HG03039 (cell line): ENCODE data around the gene PLCH1.

ENCODE experiments used
- ATAC-seq: cut with Tn5 transposase; IDR thresholded peaks from one replicate; pipeline ENCODE4 v1.9.1; 2021; ENCODE audit warnings: mild to moderate bottlenecking, moderate library complexity; ENCODE audit not compliant: unreplicated experiment

The PLCH1 gene

DNA sequence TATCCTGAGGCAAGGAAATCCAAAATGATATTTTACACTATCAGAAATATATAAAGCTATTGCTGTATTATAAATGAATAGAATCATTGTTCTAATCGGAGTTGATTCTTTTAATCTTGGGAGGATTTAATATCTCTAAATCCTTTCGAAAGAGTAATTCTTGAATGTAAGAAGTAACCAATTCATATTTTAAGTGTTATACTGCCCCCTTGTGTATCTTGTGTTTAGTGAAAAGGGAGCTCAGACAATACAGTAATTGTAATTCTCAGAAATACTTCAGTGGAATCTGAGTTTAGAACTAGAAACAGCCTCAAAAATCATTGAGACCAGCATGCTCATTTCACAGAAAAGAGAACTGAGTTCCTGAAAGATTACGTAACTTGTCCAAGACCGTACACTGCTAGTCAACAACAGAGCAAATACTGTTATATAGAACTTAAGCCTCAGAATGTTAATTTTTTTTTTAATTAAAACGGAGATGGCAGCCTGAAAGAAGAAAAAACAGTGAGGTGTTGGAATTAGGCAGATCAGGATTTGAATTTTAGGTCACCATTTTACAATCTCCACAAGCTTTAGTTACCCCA is 42.9 kb downstream of the PLCH1 start:
- no peak for ATAC-seq

- no peak for ATAC-seq
These were observed 47.3 kb downstream of the PLCH1 start for GRCh38 chr3:155697542-155697941.

DNA sequence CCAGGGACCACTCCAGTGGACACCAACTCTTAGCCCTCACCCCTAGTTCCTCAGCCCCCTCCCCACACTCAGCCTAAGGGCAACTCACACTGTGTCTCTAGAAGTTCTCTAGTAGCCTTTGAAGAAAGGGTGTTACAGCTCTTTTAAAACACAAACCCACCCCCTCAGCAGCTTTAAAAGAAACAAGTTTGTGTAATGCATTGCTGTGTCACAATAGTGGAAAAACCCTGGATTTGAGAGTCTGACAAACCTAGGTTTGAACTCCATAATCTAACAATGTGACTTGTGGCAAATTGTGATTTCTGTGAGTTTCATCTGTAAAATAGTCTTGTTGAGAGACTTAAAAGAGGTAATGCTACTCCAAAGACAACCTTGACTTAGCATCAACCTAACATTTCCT is 54.0 kb downstream of the PLCH1 start:
- ATAC-seq = no peak

DNA sequence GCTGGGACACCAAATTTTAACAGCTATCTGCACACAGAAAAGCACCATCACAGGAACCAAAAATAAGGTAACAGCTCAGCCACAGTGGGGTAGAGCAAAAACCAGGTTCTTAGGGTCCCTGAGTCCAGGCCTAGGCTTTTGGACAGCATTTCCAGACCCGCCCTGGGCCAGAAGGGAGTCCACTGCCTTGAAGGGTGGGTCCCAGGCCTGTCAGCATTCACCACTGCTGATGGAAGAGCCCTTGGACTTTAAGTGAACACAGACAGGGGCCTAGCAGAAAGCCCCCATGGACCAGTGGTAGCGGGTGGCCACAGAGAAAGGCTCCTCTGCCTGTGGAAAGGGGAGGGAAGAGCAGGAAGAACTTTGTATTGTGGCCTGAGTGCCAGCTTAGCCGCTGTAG is 56.4 kb downstream of the PLCH1 start:
- no peak for ATAC-seq

DNA sequence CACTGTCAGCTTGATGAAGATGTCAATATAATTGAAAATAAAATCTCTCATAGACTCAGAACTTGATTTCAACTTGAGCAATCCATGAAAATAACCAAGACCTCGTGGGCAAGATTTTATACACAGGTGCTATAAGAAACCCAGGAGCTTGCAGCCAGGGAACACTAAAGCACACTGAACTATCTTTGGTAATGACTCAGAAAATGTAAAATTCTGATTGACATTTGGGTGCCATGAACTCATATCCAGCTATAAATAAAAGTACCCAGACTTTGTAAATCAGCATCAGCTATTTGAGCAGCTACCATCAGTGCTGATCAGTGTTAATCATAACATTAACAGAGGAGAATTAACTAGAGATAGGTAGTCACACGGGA is 61.5 kb downstream of the PLCH1 start:
- no peak for ATAC-seq

DNA sequence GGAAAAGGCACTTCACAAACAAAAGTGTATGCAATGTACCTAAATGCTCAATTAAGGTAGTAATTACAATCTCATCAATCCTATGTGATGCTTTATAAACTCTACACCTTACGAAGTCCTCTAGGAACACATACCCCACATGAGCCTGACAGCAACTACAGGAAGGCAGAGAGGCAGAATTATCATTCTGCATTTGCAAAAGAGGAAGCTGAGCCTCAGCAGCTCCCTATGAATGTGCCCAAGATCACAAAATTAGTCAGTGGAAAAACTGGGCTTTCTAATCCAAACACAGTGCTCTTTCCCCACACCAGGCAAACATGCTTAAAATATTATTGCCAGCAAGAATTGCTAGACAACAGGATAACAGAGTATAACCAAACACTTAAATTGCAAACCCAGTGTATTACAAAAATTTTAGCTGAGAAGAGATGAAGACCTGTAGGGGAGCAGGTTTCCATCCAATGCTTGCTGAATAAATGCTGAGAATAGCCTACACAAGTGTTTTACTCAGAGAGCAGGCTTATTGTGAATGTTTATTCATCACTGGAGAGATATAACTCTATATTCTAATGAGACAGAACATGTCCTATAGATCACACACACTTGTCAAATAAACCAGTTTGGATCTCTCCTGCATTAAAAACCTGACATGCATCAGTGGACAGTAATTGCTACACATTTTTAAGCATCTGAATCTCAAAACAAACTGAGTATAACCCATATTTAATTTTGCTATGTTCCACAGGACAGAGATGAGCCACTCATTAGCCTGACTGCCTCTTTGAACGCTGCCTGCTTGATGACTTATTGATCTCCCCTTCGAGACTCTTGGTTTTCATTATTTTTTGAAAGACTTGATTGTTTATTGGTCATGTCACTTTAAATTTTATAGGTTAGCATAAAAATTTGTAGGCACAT is 62.2 kb downstream of the PLCH1 start:
- no peak for ATAC-seq

DNA sequence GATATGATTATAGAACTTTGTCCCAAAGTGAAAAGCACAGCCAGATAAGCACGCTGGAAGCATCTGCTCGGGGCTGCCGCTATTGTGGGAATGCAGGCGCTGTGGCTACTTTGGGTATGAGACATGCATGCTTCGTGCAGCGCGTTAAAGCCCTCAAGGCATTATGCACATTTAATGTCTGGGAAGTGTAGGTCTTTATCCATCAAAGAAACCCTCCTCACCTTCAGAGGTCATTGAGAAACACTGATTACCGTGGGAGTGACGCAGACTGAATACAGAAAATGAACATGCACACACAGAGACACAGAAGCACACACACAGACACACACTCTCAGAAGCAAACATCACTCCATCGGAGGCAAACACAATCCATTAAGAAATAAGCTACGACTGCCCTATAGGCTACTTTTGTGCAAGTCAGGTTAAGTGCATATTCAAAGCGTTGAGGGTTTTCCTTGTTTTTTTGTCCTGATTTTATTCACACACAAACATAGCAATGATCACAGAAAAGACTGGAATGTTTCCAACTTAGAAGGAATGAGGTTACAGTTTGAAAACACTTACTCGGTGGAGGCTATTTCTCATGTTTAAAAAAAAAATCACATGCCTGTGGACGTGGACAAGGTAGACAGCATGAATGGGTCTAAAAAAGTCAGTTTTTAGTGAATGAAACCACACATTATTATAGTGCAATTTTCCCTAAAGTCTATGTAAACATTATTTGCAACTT is 68.5 kb downstream of the PLCH1 start:
- ATAC-seq = no peak

DNA sequence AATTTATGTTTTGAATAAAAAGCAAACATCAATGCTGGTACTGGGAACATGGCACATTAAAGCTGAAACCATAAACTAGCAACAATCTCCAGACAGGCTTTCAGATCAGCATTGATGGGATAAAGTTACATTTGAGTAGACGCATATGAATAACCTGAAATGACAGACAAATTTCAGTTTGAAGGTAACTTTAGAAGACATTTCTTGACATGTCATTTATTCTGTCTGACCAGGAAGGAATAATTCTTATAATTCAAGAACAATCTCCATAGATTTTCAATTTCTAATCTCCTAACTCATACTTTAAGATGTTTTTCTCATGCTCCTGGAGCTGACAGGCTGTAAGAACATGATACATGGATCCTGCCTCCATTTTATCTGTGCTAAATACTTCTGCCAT is 69.8 kb downstream of the PLCH1 start:
- no peak for ATAC-seq

DNA sequence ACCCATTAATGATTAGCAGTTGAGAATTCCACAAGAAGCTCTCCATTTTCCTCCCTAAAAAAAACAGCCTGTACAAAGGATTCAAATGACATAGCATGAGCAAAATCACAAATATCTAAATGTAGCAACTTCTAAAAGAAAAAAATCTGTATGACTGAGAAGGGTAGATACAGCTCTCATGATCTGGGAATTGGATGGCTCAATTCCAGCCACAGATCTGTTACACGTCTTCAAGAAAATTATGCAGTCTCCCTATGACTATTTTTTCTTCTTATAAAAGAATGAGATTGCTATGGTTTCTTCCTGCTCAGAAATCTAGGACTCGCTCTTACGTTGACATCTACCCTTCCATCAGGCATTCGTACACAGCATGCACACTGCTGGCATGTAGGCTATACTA is 71.5 kb downstream of the PLCH1 start:
- no peak for ATAC-seq

DNA sequence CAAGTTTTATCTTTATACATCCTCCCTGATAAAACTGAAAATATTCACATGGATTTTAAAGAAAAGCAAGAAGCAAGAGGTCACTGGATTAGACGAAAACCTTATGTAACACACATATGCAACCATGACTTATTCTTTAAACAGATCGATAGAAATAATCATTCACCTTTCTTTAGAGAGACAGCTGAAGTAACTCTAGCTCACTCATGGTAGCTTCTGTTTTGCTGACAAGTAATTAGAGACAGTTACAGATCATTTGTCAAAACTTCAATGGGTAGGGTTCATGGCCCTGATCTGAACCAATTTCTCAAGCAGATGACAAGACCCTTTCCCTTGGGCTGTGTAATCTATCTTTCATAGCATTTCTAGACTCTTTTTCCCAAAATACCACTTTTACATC is 74.5 kb downstream of the PLCH1 start:
- ATAC-seq = no peak

GRCh38 chr3:155667988-155668387 is 76.9 kb downstream of the PLCH1 start:
- no peak for ATAC-seq

DNA sequence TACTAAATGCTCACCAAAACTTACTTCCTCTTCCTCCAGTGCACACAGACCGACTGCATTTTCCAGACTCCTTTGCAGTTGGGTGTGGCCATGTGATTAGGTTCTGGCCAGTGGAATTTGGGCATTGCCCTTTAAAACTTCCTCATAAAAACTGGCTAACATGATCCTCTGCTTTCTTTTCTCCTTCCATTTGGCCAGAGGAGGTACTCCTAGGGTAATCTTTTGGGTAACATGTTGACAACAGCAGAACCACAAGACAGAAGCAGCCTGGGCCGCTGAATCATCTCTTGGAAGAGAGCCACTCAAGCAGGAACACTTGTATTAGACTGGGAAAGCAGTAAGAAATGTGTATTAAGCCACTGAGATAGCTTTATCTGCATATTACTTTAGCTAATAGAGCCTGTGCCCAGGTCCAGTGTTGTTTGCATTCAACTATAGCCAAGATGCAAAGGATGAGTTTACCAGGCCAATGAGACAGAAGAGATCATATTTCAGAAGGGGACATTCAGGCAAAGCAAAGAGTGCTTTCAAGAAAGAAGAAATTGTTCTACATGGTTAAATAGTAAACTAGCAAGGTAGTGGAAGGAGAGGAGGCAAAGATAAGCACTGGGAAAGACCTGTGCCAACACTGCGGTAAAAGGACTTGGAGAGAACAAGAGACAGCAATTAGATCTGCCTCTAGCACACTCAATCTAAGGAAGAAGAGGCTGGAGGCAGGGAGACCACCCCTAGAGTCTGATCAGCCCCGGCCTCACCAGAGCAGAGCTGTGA is 79.8 kb downstream of the PLCH1 start:
- no peak for ATAC-seq

GRCh38 chr3:155663467-155664212 is 81.2 kb downstream of the PLCH1 start:
- no peak for ATAC-seq

- no peak for ATAC-seq
These were observed 83.1 kb downstream of the PLCH1 start for GRCh38 chr3:155661760-155662159.

DNA sequence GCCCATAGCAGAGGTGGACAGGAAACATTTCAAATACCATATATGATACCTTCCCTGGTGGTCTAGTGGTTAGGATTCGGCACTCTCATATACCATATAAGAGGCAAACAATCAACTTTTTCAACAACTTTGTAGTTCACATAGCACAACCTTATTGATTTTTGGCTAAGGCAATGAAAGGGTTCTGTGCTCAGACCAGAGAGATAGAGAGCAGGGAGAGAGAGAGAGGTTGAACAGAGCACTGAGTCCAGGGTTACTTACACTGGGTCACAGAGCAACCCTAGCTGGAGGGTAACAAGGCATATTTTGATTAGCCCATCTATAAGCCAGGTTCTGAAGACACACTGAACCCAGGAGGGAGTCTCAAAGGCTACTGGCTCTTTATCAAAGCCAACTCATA is 83.8 kb downstream of the PLCH1 start:
- ATAC-seq = no peak

GRCh38 chr3:155658671-155659261 is 86.1 kb downstream of the PLCH1 start:
- ATAC-seq = no peak

GRCh38 chr3:155658006-155658405 is 86.9 kb downstream of the PLCH1 start:
- ATAC-seq = no peak

DNA sequence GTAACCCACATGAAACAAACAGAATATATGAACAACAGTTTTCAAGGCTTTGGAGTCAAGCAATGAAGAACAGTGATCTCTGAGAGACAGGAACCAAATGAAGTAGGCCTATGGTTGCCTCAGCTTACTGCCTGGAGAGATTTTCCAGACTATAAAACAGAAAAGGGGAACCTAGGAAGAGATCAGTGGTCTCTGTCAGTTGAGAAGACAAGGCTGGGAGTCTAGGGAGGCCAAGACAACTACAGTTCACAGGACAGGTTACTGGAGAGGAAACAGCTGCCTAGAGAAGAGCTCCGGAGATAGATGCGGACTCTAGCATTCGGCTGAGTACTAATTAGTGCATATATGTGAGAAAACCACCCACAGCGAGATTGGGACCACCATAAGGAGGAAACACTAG is 87.7 kb downstream of the PLCH1 start:
- no peak for ATAC-seq

- no peak for ATAC-seq
These were observed 88.4 kb downstream of the PLCH1 start for GRCh38 chr3:155656466-155656865.
